PFSK-1 (cell line): ENCODE data around the gene SH2D3C.

ENCODE experiments used
- FOXP2 ChIP-seq: optimal IDR thresholded peaks from 2 replicates; pipeline ENCODE3; 2011; ENCODE audit warnings: borderline replicate concordance, control low read depth, inconsistent platforms; ENCODE audit not compliant: insufficient read depth; ENCODE audit errors: extremely low read length, extremely low read depth
- POLR2AphosphoS5 ChIP-seq: IDR thresholded peaks from 2 replicates; pipeline ENCODE4 v1.6.1; 2012; ENCODE audit warnings: low read depth, mild to moderate bottlenecking, control low read depth, low read length, moderate library complexity
- SIN3A ChIP-seq: IDR thresholded peaks from 2 replicates; pipeline ENCODE4 v1.6.1; 2012; ENCODE audit warnings: mild to moderate bottlenecking, low read length, moderate library complexity, borderline replicate concordance; ENCODE audit not compliant: insufficient read depth
- TAF1 ChIP-seq: IDR thresholded peaks from 2 replicates; pipeline ENCODE4 v1.6.1; 2012; ENCODE audit warnings: low read length, control low read depth, borderline replicate concordance; ENCODE audit not compliant: insufficient read depth
- TF ChIP-seq, protein P1 (sequence below), 2 experiments: IDR thresholded peaks; 2 replicates each; pipeline versions ENCODE4 v1.6.1 to v1.8.0; 2011 to 2012; ENCODE audit warnings: low read depth in 2 of 2, low read length in 2 of 2, control low read depth in 1 of 2, inconsistent platforms in 1 of 2, mild to moderate bottlenecking in 1 of 2, moderate library complexity in 1 of 2; ENCODE audit not compliant: insufficient read depth in 1 of 2

DNA sequence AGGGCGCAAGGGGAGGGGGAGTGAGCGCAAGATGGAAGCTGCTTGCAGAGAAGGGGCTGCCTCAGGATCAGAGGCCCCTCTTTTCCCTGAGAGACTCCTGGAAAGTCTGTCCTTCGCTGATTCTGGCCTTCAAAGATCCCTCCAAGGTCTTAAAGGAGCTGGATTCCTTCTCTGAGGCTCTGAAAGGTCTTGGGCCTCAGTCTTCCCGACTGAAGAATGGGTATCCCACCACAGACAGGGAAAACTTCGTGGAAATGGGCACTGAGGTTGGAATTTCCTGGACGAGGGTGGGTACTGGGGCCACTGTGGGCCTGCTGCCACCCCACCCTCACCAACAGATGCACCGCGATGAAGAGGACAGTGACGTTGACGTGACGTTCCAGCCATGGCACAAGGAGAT is 66.1 kb downstream of the SH2D3C start:
- no peak for TF ChIP-seq TAF1
- TF ChIP-seq SIN3A, result no peak
- TF ChIP-seq POLR2AphosphoS5, result no peak
- TF ChIP-seq, protein P1, sequence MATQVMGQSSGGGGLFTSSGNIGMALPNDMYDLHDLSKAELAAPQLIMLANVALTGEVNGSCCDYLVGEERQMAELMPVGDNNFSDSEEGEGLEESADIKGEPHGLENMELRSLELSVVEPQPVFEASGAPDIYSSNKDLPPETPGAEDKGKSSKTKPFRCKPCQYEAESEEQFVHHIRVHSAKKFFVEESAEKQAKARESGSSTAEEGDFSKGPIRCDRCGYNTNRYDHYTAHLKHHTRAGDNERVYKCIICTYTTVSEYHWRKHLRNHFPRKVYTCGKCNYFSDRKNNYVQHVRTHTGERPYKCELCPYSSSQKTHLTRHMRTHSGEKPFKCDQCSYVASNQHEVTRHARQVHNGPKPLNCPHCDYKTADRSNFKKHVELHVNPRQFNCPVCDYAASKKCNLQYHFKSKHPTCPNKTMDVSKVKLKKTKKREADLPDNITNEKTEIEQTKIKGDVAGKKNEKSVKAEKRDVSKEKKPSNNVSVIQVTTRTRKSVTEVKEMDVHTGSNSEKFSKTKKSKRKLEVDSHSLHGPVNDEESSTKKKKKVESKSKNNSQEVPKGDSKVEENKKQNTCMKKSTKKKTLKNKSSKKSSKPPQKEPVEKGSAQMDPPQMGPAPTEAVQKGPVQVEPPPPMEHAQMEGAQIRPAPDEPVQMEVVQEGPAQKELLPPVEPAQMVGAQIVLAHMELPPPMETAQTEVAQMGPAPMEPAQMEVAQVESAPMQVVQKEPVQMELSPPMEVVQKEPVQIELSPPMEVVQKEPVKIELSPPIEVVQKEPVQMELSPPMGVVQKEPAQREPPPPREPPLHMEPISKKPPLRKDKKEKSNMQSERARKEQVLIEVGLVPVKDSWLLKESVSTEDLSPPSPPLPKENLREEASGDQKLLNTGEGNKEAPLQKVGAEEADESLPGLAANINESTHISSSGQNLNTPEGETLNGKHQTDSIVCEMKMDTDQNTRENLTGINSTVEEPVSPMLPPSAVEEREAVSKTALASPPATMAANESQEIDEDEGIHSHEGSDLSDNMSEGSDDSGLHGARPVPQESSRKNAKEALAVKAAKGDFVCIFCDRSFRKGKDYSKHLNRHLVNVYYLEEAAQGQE (IDR thresholded peaks at IDR 0.05; ENCODE audit: insufficient read depth in 1 of 2, low read depth in 2 of 2, low read length in 2 of 2), result no peak
- TF ChIP-seq FOXP2, result no peak
